GM18951 (cell line): ENCODE results near the gene DESI2.
"Not testable (repeated sequence)": the region's sequence is repeated elsewhere in the genome, so short reads cannot be mapped to it uniquely, and the experiment has no call there.

Source experiments
- POLR2A ChIP-seq: IDR thresholded peaks from 4 replicates; pipeline ENCODE4 v1.6.1; 2011; ENCODE audit warnings: mild to moderate bottlenecking; ENCODE audit not compliant: insufficient read length, insufficient read depth; ENCODE audit errors: extremely low read depth
- in situ Hi-C: fragments of 300-500 bp; cut with MboI; formaldehyde crosslinking; loops from one replicate; pipeline ENCODE4 v1.12.0; 2022; ENCODE audit warnings: low sequenced_read_pairs, mixed read lengths, inconsistent platforms; ENCODE audit not compliant: unreplicated experiment

DESI2 gene

DNA sequence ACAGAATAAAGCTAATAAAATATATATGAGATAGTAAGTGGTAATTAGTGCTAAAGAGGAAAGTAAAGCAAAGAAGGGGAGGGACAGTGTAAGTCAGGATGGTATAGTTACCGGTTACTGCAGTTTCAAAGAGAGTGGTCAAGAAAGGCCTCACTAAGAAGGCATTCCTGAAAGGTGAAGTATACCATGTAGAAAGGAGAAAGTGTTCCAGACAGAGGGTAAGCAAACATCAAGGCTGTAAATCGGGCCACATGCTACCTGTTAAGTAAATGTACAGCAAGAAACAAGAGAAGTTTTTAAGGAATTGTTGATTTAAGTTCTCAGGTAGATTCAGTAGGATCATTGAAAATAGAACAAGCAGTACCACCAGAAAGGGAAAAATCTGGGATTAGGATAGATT, 9.7 kb downstream of the DESI2 start:
- TF ChIP-seq POLR2A = no peak
- in situ Hi-C loops = no loop called here

DNA sequence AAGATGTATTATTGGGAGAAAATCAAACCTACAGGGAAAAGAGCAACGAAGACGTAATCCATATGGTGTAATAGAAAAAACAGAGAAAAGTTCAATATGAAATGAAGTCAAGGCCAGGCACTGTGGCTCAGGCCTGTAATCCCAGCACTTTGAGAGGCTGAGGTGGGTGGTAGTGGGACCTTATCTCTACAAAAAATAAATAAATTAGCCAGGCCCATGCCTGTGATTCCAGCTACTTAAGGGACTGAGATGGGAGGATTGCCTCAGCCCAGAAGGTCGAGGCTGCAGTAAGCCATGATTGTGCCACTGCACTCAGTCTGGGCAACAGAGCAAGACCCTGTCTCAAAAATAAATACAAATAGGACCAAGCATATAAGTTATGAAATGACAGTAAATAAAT, 11.4 kb downstream of the DESI2 start:
- no peak for TF ChIP-seq POLR2A

DNA sequence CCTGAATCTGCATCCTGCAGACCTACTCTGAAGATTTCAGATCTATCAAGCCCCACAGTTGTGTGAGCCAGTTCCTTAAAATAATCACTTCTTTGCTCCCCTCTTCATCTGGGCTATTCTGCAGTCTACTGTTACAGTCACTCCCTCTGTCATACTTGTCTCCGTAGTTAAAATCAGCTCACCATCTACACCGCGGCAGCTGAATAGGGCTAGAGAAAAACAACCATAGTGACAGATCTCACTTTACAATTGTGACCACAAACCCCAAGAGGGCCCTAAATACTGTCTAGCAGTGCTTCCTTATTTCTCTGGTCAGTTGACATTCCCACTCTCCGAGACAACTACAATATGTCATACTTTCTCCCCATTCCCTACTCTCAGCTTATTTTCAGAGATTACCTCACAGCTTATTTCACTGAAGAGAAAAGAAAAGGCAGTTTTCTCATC, 12.9 kb downstream of the DESI2 start:
- TF ChIP-seq POLR2A = no peak
- in situ Hi-C loops = no loop called here

More for the DNA sequence above, 11.4 kb downstream of the DESI2 start:
- in situ Hi-C loops = no loop called here

GRCh38 chr1:244666672-244667418, 13.9 kb downstream of the DESI2 start:
- in situ Hi-C loops = not testable (repeated sequence)

GRCh38 chr1:244667797-244668196, 14.9 kb downstream of the DESI2 start:
- in situ Hi-C loops = no loop called here
- no peak for TF ChIP-seq POLR2A

DNA sequence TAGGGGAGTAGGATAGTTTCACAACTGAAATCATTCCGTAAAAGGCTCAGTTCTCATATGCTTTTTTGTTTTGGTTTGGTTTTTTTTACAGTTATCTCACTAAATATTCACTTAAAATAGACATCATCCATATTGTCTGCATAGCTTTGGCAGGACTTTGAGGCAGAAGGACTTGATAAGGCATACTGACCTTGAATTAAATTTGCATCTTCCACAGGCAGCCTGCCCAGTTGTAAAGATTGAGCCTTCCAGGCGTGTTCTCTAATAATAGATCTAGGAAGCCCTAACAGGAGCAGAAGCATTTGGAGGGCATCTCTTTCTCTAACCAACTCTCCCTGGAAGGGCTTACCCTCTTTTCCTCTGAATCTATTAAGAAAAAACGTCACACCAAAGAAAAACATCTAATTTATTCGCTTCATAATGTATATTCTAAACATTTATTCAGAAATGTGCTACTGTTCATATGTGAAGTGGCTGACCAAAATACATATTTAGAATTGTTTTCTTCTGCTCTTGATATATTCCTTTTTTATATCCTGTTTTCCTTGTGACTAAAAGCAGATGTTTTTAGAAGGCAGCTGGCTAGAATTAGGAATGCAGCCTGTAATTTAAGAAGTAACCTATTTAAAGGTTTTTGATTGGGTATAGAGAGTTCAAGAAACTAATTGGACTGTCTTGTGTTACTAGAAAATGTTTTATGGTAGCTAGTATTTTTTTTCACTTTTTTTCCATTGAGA, 20.2 kb downstream of the DESI2 start:
- no peak for TF ChIP-seq POLR2A
- in situ Hi-C loops = no loop called here

DNA sequence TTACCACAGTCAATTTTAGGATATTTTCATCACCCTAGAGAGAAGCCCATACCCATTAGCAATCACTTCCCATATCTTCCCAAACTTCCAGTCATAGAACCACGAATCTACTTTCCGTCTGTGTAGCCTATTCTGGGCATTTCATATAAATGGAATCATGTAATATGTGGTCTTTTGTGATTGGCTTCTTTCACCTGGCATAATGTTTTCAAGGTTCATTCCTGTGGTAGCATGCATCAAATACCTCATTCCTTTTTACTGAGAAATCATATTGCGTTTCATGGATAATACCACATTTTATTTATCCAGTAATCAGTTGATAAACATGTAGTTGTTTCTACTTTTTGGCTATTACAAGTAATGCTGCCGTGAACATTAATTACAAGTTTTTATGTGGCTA, 21.5 kb downstream of the DESI2 start:
- TF ChIP-seq POLR2A = no peak
- in situ Hi-C loops = no loop called here

- in situ Hi-C loops = no loop called here
- no peak for TF ChIP-seq POLR2A
Observed at GRCh38 chr1:244675167-244675566, 22.2 kb downstream of the DESI2 start.

DNA sequence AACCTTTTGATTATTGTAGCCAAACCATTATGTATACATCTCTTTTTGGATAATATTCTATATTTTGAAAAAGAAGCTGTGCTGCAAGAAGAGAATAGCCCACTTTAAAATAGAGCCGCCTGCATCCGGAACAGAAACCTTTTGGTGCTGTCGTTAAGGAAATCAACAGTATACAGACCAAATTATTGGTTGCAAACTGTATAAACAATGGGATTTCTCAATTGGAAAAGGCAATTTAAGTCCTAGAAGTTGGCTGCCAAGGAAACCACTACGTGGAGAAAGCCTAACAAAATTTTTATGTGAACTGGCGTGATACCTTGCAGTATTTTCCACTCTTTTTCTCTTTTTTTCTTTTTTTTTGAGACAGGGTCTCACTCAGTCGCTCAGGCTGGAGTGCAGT, 25.8 kb downstream of the DESI2 start:
- in situ Hi-C loops = no loop called here
- TF ChIP-seq POLR2A = no peak

DNA sequence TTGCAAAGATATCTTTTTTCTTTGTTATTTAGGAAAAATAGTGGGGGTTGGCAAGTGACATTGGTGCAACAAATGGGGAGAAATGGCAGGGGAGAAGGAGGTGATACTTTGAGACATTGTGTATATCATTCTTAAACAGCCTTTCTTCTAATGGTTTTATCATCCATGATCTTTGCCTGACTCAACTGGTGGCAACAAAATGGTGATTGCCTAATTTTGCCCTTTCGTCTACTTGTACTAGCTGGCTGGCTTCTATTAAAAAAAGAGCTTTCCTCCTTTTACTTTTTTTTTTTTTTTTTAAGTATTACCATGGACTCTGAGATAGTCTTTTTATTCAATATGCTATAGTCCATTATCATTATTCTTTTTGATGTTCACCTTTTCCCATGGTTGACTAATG, 27.7 kb downstream of the DESI2 start:
- in situ Hi-C loops = no loop called here
- TF ChIP-seq POLR2A = no peak

DNA sequence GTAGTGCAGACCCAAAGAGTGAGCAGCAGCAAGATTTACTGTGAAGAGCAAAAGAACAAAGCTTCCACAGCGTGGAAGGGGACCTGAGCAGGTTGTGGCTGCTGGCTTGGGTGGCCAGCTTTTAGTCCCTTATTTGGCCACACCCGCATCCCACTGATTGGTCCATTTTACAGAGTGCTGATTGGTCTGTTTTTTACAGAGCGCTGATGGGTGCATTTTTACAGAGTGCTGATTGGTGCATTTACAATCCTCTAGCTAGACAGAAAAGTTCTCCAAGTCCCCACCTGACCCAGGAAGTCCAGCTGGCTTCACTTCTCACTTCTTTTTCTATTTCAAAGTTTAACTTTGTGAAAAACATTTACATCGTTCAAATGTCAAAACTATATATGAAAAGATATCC, 29.2 kb downstream of the DESI2 start:
- in situ Hi-C loops = not testable (repeated sequence)

DNA sequence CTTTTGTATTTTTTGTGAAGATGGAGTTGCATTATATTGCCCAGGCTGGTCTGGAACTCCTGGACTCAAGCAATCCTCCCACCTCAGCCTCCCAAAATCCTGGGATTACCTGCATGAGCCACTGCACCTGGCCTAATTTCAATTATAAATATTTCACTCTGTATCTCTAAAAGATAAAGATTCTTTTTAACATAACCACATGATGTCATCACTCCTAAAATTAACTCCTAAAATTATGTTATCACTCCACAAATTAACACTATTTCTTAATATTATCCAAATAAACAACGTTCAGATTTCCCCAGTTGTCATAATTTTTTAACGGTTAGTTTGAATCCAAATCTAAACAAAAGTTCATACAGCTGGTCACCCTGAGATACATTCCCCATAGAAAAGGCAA, 43.0 kb downstream of the DESI2 start:
- TF ChIP-seq POLR2A = no peak

DNA sequence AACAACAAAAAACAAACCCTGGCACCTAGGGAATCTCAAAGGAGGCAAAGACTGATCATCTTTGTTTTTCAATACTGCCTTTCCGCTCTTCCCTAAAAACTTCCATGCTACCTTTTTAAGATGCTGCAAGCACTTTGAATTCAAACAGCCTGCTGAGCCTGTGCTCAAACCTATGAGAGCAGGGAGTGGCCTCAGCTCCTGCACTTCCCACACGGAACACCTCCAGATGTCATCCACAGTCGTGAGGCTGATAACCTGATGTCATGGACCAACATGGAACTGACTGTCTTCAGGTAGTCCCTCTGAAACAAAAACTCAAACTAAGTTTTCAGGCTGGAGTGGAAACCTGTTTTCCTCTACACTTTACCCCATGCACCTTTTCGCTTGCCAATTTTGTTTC, 46.8 kb downstream of the DESI2 start:
- in situ Hi-C loops = no loop called here

More for the DNA sequence above, 43.0 kb downstream of the DESI2 start:
- in situ Hi-C loops = no loop called here

DNA sequence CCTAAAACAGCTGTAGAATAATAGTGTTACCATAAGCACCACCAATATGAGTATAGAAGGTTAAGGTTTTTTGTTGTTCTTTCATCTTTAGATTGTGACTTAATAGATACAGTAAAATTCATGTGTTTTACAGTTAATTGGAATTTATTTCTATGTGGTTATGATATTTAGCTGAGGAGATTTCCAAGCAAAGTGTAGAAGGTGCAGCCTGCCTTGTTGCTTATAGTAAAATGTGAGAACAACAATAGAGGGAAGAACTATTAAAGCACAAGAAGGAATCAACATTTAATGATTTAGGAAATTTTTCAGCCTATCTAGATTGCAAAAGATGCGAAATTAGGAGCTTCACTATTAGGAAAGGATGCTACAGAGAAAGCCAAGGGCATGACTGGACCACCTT, 47.9 kb downstream of the DESI2 start:
- in situ Hi-C loops = no loop called here
- TF ChIP-seq POLR2A = no peak

More for the DNA sequence above, 46.8 kb downstream of the DESI2 start:
- TF ChIP-seq POLR2A = no peak
